IPS DF 19.7 (cell line): ENCODE results near the gene EHMT1.

Source experiments
- DNase-seq: peaks from one replicate; pipeline ENCODE4 v3.0.0-alpha.2; 2013; ENCODE audit warnings: low read depth, low spot score

EHMT1 gene

DNA sequence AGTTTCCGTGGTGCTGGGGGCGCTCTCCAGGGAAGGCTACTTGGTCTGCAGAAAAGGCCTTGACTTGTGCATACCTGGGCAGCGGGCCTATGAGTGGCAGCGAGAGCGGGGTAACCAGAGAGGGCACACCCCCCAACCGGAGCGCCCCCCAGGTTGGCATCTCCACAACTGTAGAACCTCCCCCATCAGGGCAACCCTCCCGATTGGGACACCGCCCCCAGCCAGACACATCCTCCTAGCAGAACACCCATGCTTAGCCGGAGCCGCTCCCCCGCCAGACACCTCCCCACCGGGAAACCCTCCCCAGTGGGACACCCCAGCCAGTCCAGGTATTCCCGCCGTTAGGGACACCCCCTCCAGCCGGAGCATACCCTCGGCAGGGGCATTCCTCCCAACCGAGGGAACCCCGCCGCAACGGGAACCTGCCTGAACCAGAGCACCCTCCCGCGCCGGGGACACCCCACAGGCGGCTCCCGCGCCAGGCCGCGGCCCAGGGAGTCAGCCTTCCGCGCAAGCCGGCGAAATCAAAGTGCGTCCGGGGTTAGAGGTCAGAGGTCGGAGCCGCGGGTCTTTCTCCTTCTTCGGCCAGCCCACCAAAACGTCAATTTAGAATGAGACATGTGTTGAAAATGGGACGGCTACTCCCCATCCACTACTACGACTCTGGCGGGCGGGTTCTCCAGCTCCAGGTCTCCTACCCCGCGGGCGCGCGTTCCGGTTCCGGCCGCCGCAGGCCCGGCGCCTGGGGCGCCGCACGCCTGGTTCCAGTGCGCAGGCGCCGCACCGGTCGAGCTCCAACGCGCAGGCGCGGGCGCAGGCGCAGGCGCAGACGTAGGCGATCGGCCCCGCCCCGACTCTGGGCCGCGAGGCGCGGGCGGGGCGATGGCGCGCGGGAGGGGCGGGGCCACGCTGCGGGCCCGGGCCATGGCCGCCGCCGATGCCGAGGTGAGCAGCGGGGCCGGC, at the start of gene EHMT1:
EHMT1 (plus strand) TSS at position 901 of the 963 bp plus-strand sequence; CDS start at position 925, 24 bp downstream.
- DNase-seq = no peak

GRCh38 chr9:137569609-137570203, 49.1 kb upstream of the EHMT1 start:
- DNase-seq = no peak

DNA sequence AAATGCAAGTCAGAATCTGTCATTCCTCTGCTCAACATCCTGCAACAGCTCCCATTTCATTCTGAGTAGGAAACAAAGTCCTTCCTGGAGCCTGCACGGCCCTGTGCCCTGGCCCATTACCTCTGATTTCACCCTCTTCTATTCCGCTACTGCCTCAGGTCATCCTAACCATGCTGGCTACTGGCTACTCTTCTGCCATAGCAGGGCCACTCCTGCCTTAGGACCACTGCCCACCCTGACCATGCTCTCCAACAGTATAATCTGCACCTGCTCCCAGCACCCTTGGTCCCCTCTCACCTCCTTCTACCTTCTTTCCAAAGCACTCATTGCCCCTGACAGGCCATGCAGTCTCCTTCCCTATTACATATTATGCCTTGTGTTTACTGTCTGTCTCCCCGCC, 48.2 kb upstream of the EHMT1 start:
- no peak for DNase-seq

DNA sequence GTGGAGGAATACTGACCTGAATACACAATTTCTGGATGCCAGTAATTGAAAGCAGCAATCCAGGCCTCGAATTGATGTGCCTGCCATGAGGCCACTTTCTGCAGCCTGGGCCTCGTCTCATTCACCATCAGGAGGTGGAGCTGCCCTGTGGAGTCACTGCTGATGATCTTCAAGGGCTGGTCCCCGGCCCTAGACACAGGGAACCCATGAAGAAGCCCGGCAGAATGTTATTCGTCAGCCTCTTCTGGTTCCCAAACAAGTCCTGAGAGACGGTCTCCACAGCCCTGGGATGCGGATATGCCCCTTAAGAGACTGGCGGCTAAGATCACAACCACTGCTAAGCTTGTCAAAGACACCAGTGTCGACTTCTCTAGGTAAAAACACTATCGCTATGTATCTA, 44.6 kb upstream of the EHMT1 start:
- DNase-seq = no peak

GRCh38 chr9:137575364-137575715, 43.5 kb upstream of the EHMT1 start:
- no peak for DNase-seq

- DNase-seq = no peak
Measured at GRCh38 chr9:137575716-137576411, 42.9 kb upstream of the EHMT1 start.

DNA sequence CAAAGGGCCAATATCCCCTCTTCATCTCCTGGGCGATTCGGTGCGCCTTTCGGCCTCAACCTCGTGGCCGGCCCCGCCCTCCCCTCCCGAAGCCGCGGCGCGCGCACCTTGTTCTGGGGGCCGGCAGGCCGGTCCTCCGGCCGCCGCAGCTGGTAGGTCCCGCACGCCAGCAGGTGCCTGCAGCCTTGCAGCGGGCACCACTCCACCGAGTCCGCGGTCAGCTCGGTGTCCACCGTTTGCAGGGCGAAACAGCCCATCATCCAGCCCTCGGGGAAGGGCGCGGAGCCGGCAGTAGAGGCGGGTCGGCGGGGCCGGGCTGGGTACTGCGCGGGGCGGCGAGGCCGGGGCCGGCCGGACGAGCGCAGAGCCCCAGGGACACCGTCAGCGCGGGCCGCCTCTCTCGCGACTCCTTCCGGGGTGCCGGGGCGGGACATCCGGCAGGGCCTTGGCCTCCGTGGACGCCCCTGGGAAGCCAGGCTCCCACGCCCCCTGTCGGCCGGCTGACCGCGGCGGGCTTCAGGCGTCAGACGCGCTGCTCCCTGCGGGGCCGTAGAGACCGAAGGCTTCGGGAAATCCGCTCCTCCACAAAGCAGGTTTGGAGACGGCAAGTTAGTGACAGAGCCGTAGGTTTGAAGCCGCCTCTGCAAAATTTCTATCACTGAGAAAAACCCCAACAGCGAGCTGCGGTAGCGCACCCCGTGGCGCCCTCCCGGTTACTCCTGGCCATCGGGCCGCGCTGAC, 40.1 kb upstream of the EHMT1 start, which contains the start of gene DPH7:
DPH7 (minus strand) TSS at position 408 of the 741 bp plus-strand sequence; CDS start at position 260, 148 bp downstream.
- peak; percentile 42 for DNase-seq

- no peak for DNase-seq
Measured at GRCh38 chr9:137579259-137579604, 39.6 kb upstream of the EHMT1 start.

GRCh38 chr9:137580209-137580953, 38.4 kb upstream of the EHMT1 start:
- DNase-seq = no peak

GRCh38 chr9:137580954-137581322, 37.9 kb upstream of the EHMT1 start:
- no peak for DNase-seq

DNA sequence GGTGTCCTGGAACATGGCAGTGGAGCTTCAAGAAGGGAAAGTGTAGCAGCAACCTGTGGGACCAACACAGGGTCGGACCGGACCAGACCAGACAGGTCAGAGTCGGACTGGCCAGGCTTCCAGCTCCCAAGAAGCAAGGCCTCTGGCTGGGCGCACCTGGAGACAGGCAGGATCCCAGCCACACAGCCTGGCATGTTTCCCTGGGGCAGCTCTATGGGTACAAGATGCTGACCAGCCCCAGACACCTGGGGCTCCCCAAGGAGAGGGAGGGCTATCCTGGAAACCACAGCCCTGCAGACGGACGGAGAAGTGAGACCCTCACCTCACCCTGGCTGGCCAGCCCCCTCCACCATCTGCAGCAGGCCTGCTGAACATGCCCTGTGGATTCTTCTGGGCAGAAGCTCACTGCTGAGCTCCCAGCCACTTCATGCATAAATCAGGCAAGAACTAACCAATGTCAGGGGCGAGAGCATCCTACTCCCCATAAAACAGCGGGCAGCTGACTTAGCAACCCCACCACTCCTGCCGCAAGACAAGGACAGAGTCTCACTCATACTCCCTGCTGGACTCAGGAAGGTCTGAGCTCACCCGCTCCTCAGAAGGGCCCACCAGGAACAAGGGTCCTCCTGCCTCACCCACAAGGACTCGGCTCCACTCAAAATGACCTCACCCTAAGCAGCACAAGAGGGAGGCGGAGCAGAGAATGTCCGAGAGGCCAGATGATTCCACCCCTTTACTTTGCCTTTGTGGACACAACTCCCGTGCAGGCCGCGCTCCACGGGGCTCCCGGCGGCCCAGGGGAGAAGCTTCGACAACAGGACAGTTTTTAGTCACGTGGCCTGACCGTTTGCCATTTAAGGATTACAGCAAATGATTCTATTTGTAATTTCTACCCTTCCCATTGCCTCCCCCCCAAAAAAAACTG, 37.2 kb upstream of the EHMT1 start:
- no peak for DNase-seq

DNA sequence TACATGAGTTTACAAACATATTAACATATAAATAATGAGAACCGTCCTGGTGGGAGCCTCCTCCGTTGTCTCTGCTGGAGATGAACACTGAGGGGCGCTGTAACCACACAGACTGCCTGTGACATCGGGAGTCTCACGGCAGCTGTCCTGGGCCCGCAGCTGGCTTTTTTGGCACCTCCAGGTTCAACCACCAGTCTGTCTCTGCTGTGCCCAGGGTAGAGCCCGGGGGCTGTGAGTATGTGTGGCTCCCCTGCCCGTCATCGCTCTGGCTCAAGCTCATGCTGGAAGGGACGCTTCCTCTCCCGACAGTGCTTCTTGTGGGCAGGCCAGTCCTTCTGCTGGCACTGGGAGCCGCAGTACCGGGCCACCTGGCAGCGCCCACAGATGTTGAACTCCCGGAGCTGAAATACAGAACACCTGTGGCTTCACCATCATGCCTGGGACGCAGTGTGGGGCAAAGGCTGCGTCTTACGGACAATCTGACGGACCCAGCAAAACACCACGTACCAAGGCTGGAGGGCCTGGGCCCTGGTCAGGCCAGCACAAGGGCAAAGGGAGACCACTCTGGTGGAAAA, 36.4 kb upstream of the EHMT1 start:
- no peak for DNase-seq

DNA sequence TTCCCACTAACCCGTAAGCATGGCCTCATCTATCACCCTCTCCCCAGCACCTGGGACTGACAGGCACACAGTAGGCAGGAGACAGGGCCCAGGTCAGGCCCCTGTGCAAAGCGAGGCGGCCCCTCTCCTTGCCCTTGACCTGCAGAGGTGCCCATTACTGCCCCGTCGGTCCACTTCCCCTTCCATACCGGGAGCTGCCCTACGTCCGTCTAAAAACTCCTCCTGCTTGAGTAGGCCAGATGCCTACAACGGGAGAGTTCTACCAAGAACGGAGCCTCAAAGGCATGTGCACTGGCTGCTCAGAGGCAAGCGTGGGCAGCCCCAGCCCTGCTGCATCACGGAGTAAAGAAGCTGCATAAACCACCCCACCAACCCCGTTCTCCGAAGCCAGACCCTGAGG, 35.5 kb upstream of the EHMT1 start:
- DNase-seq = no peak

- no peak for DNase-seq
Measured at GRCh38 chr9:137583957-137584356, 34.8 kb upstream of the EHMT1 start.

DNA sequence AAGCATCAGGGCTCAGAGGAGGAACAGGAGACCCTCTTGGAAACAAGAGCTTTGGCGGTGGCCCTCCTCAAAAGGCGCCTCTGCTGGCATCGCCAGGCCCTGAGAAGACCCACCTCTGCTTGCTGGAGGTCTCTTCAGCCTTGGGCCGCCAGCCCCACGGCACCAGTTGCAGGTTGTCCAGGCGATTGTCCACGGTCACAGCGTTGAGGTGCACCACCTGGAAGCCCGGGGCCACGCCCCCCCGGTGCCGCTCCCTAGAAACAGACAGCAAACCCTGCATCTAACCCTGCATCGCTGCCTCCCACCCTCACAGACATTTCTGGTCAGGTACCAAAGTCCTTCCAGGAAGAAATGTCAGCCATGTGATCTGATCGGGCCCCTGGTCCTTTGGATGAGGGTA, 32.0 kb upstream of the EHMT1 start:
- DNase-seq = no peak

GRCh38 chr9:137588311-137588710, 30.5 kb upstream of the EHMT1 start:
- no peak for DNase-seq

DNA sequence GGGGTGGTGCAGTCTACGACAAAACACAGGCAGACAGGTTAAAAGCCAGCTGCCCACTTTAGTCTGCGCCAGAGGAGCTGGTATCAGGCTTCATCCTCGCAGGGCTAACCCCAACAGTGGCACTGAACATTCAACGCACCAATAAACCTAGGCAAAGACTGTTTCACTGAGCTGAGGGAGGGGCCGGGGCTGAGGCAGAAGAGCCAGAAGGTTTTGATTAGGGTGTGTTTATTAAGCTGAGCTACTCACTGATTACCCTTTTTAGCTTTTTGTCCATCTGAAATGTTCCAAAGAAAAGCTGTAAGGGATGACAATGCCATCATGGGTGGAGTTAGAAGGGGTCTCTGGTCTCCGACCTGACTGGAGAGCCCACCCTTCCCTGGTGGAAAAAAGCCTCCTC, 29.9 kb upstream of the EHMT1 start:
- DNase-seq = no peak

- DNase-seq = no peak
Measured at GRCh38 chr9:137589441-137590122, 29.2 kb upstream of the EHMT1 start.

GRCh38 chr9:137590123-137590468, 28.7 kb upstream of the EHMT1 start:
- DNase-seq = no peak
